CD4-positive, alpha-beta memory T cell (primary cell): ENCODE data around the gene DNAJB12. TPM values are rescaled to one million over a fixed set of nuclear protein-coding genes. Genes with fewer than 3 reads are reported as not detected.
A peak's percentile ranks its signal among the peaks of the same experiment; 100 is the strongest.

Source experiments
- CTCF ChIA-PET: fragments of 350-600 bp; sonication (Branson Sonifier 250); formaldehyde crosslinking; loops from one replicate; lab custom pipeline; 2021; ENCODE audit warnings: inconsistent platforms; ENCODE audit not compliant: partially characterized antibody; lab: Charles Lee
- POLR2A ChIA-PET: fragments of 350-600 bp; sonication (Branson Sonifier 250); formaldehyde crosslinking; loops from one replicate; lab custom pipeline; 2021; ENCODE audit not compliant: partially characterized antibody; lab: Charles Lee
- DNase-seq, 5 donors: peaks; one replicate each; pipeline versions ENCODE4 v3.0.0 to v3.0.0-alpha.2; 2020 to 2022; ENCODE audit warnings: mixed read lengths in 1 of 5
- H3K27ac ChIP-seq: one replicate; pipeline ENCODE4 v1.7.0; 2013; ENCODE audit warnings: low read depth, low read length
- H3K27me3 ChIP-seq: 2 replicates; pipeline ENCODE4 v1.7.0; 2013; ENCODE audit warnings: mild to moderate bottlenecking, low read length, moderate library complexity; ENCODE audit not compliant: insufficient read depth
- H3K36me3 ChIP-seq: 2 replicates; pipeline ENCODE4 v1.7.0; 2013; ENCODE audit warnings: mild to moderate bottlenecking, low read length, moderate library complexity; ENCODE audit not compliant: insufficient read depth
- H3K4me1 ChIP-seq: 2 replicates; pipeline ENCODE4 v1.7.0; 2013; ENCODE audit warnings: mild to moderate bottlenecking, low read length, moderate library complexity; ENCODE audit not compliant: insufficient read depth
- H3K4me3 ChIP-seq, 2 donors: one replicate each; pipeline ENCODE4 v1.7.0; 2013; ENCODE audit warnings: low read length in 2 of 2, mild to moderate bottlenecking in 1 of 2
- H3K9me3 ChIP-seq, 2 donors: one replicate each; pipeline ENCODE4 v1.7.0; 2013; ENCODE audit warnings: low read length in 2 of 2, control low read depth in 1 of 2; ENCODE audit not compliant: control insufficient read depth in 1 of 2
- H3K27ac Mint-ChIP-seq, 7 donors: one replicate each; pipeline ENCODE4 v1.8.0; 2020 to 2021; ENCODE audit warnings: mixed read lengths in 7 of 7, mild to moderate bottlenecking in 6 of 7, inconsistent platforms in 3 of 7, moderate library complexity in 3 of 7
- H3K27me3 Mint-ChIP-seq, 2 donors: one replicate each; pipeline ENCODE4 v1.8.0; 2020 to 2021; ENCODE audit warnings: mixed read lengths in 2 of 2
- H3K36me3 Mint-ChIP-seq, 2 donors: one replicate each; pipeline ENCODE4 v1.8.0; 2020 to 2021; ENCODE audit warnings: mixed read lengths in 2 of 2, inconsistent platforms in 1 of 2, mild to moderate bottlenecking in 1 of 2
- H3K4me1 Mint-ChIP-seq, 4 donors: one replicate each; pipeline ENCODE4 v1.8.0; 2020 to 2021; ENCODE audit warnings: mixed read lengths in 4 of 4, mild to moderate bottlenecking in 1 of 4
- H3K4me3 Mint-ChIP-seq, 8 donors: one replicate each; pipeline ENCODE4 v1.8.0; 2020 to 2021; ENCODE audit warnings: mixed read lengths in 8 of 8, mild to moderate bottlenecking in 7 of 8, moderate library complexity in 6 of 8, inconsistent platforms in 3 of 8
- H3K9me3 Mint-ChIP-seq, 8 donors: one replicate each; pipeline ENCODE4 v1.8.0; 2020 to 2021; ENCODE audit warnings: mixed read lengths in 8 of 8, mild to moderate bottlenecking in 5 of 8, inconsistent platforms in 3 of 8, moderate library complexity in 1 of 8
- intact Hi-C: fragments of 100-400 bp; cut with micrococcal nuclease; formaldehyde crosslinking; loops from one replicate; pipeline ENCODE4 v1.15.1; 2023
- polyA plus RNA-seq, 2 donors: library from polyadenylated mRNA; unstranded; fragments of 300-500 nt; fragmentation: Illumina TruSeq; gene quantifications; one replicate each; pipeline ENCODE4 v1.2.3, GENCODE V29; 2021
- total RNA-seq, 2 experiments: library from RNA; stranded (reverse); gene quantifications; one replicate each; pipeline ENCODE4 v1.2.3, GENCODE V29; 2021

DNAJB12 gene
- total and polyA plus RNA-seq, 4 experiments from 2014 or later, result 13.4 to 26.7 (median 26.2) TPM

- H3K27ac Mint-ChIP-seq, result peak overlapping the region; percentile 96 to 99 (median 99)
- intact Hi-C loops, result loop anchor here (1.0 to 2.0 kb wide), 4 partner anchors 16 to 71 kb away; no protein-coding TSS in a partner anchor
- Histone ChIP-seq H3K4me1 (peaks cover 95% of the 10 kb centered on the region), H3K4me3 (peak overlapping the region; percentile 46 to 55), H3K9me3 (no peaks in the 10 kb centered on the region), H3K27me3 (no peaks in the 10 kb centered on the region), H3K36me3 (no peaks in the 10 kb centered on the region), H3K27ac (peak overlapping the region; percentile 89)
- H3K4me1 Mint-ChIP-seq, result peaks cover 53 to 92% (median 74%) of the 10 kb centered on the region in 4 donors
- no peaks in the 10 kb centered on the region for H3K27me3 Mint-ChIP-seq
- ChIA-PET CTCF (interaction anchor here (0.9 to 5.7 kb wide), 14 partner anchors 7 to 194 kb away, joined by 3 to 51 read pairs (median 6); partner anchors contain the start of genes ANAPC16, ASCC1 and DDIT4), POLR2A (interaction anchor here (0.7 to 13.9 kb wide), 22 partner anchors 8 to 776 kb away, joined by 3 to 368 read pairs (median 4); partner anchors contain the start of genes ANAPC16, ASCC1, DDIT4 and DNAJB12)
- H3K9me3 Mint-ChIP-seq, result no peaks in the 10 kb centered on the region
- no peaks in the 10 kb centered on the region for H3K36me3 Mint-ChIP-seq
- peak overlapping the region; percentile 79 to 89 (median 84) for H3K4me3 Mint-ChIP-seq
- peak; percentile 87 to 91 (median 89) for DNase-seq
Measured at GRCh38 chr10:72319416-72320254, 35.1 kb downstream of the DNAJB12 start.

GRCh38 chr10:72318418-72319262 is 36.1 kb downstream of the DNAJB12 start:
- peaks cover 51 to 82% (median 70%) of the 10 kb centered on the region in 4 donors for H3K4me1 Mint-ChIP-seq
- DNase-seq, result no peak
- no peaks in the 10 kb centered on the region for H3K9me3 Mint-ChIP-seq
- H3K4me3 Mint-ChIP-seq, result peak overlapping the region; percentile 50 to 82 (median 78)
- ChIA-PET POLR2A (interaction anchor here (0.7 to 13.9 kb wide), 17 partner anchors 9 to 231 kb away, joined by 3 to 368 read pairs (median 4); partner anchors contain the start of genes ANAPC16, ASCC1, DDIT4 and SPOCK2), CTCF (interaction anchor here (0.7 to 5.7 kb wide), 18 partner anchors 8 to 193 kb away, joined by 3 to 51 read pairs (median 4); partner anchors contain the start of genes ANAPC16, ASCC1 and DDIT4)
- H3K27me3 Mint-ChIP-seq, result no peaks in the 10 kb centered on the region
- Histone ChIP-seq H3K36me3 (no peaks in the 10 kb centered on the region), H3K4me3 (peak overlapping the region; percentile 46 to 55), H3K9me3 (no peaks in the 10 kb centered on the region), H3K27ac (peak overlapping the region; percentile 89), H3K27me3 (no peaks in the 10 kb centered on the region), H3K4me1 (peaks cover 86% of the 10 kb centered on the region)
- H3K27ac Mint-ChIP-seq, result peak overlapping the region; percentile 93 to 99 (median 96)
- intact Hi-C loops, result loop anchor here (1.0 to 2.0 kb wide), 4 partner anchors 17 to 70 kb away; no protein-coding TSS in a partner anchor
- H3K36me3 Mint-ChIP-seq, result no peaks in the 10 kb centered on the region

- H3K4me1 ChIP-seq, result peaks cover 73% of the 10 kb centered on the region
- Mint-ChIP-seq H3K27ac (peak overlapping the region; percentile 89 to 99 (median 94)), H3K36me3 (no peaks in the 10 kb centered on the region), H3K4me3 (peak overlapping the region; percentile 8 to 86 (median 62)), H3K27me3 (no peaks in the 10 kb centered on the region), H3K4me1 (peaks cover 42 to 71% (median 57%) of the 10 kb centered on the region in 4 donors), H3K9me3 (no peaks in the 10 kb centered on the region)
- H3K27me3 ChIP-seq, result no peaks in the 10 kb centered on the region
- CTCF ChIA-PET, result interaction anchor here (0.8 to 2.7 kb wide), 8 partner anchors 10 to 191 kb away, joined by 3 to 23 read pairs (median 4); partner anchors contain the start of gene DDIT4
- no peaks in the 10 kb centered on the region for H3K36me3 ChIP-seq
- POLR2A ChIA-PET, result interaction anchor here (1.0 to 13.9 kb wide), 11 partner anchors 10 to 229 kb away, joined by 3 to 368 read pairs (median 8); partner anchors contain the start of genes ANAPC16, ASCC1, DDIT4 and SPOCK2
- H3K4me3 ChIP-seq, result no peak overlapping the region
- no peaks in the 10 kb centered on the region for H3K9me3 ChIP-seq
- peak; percentile 59 to 72 (median 63) for DNase-seq
- intact Hi-C loops, result no loop called here
- peak overlapping the region; percentile 29 for H3K27ac ChIP-seq
Measured at GRCh38 chr10:72316748-72317435, 37.8 kb downstream of the DNAJB12 start.

- POLR2A ChIA-PET, result interaction anchor here (1.0 to 13.9 kb wide), 11 partner anchors 10 to 228 kb away, joined by 3 to 368 read pairs (median 8); partner anchors contain the start of genes ANAPC16, ASCC1, DDIT4 and SPOCK2
- intact Hi-C loops, result no loop called here
- H3K27ac Mint-ChIP-seq, result peak overlapping the region; percentile 82 to 99 (median 94)
- no peak overlapping the region for H3K27ac ChIP-seq
- peak overlapping the region in 7 of 8 donors; percentile 8 to 77 (median 58) for H3K4me3 Mint-ChIP-seq
- H3K27me3 ChIP-seq, result no peaks in the 10 kb centered on the region
- no peaks in the 10 kb centered on the region for H3K36me3 Mint-ChIP-seq
- H3K27me3 Mint-ChIP-seq, result no peaks in the 10 kb centered on the region
- H3K4me1 Mint-ChIP-seq, result peaks cover 40 to 70% (median 55%) of the 10 kb centered on the region in 4 donors
- H3K4me1 ChIP-seq, result peaks cover 71% of the 10 kb centered on the region
- H3K9me3 ChIP-seq, result no peaks in the 10 kb centered on the region
- H3K9me3 Mint-ChIP-seq, result no peaks in the 10 kb centered on the region
- no peak for DNase-seq
- no peak overlapping the region for H3K4me3 ChIP-seq
- H3K36me3 ChIP-seq, result no peaks in the 10 kb centered on the region
- CTCF ChIA-PET, result interaction anchor here (0.6 to 2.3 kb wide), 8 partner anchors 15 to 190 kb away, joined by 3 to 23 read pairs (median 4); partner anchors contain the start of gene DDIT4
Measured at GRCh38 chr10:72316386-72316700, 38.4 kb downstream of the DNAJB12 start.

GRCh38 chr10:72315611-72316385 is 38.9 kb downstream of the DNAJB12 start:
- Mint-ChIP-seq H3K27me3 (no peaks in the 10 kb centered on the region), H3K4me1 (peaks cover 39 to 65% (median 53%) of the 10 kb centered on the region in 4 donors), H3K4me3 (peak overlapping the region in 7 of 8 donors; percentile 8 to 77 (median 58)), H3K36me3 (no peaks in the 10 kb centered on the region), H3K9me3 (no peaks in the 10 kb centered on the region), H3K27ac (peak overlapping the region; percentile 22 to 99 (median 90))
- ChIA-PET CTCF (interaction anchor here (0.6 to 2.3 kb wide), 7 partner anchors 14 to 190 kb away, joined by 3 to 23 read pairs (median 4); partner anchors contain the start of gene DDIT4), POLR2A (interaction anchor here (1.2 to 13.9 kb wide), 7 partner anchors 16 to 228 kb away, joined by 4 to 368 read pairs (median 14); partner anchors contain the start of genes ANAPC16, ASCC1, DDIT4 and SPOCK2)
- Histone ChIP-seq H3K27me3 (no peaks in the 10 kb centered on the region), H3K27ac (no peak overlapping the region), H3K4me3 (no peak overlapping the region), H3K36me3 (no peaks in the 10 kb centered on the region), H3K9me3 (no peaks in the 10 kb centered on the region), H3K4me1 (peaks cover 69% of the 10 kb centered on the region)
- intact Hi-C loops, result no loop called here
- no peak for DNase-seq
